ENCODE results near the gene PI4KA.

The PI4KA gene

DNA sequence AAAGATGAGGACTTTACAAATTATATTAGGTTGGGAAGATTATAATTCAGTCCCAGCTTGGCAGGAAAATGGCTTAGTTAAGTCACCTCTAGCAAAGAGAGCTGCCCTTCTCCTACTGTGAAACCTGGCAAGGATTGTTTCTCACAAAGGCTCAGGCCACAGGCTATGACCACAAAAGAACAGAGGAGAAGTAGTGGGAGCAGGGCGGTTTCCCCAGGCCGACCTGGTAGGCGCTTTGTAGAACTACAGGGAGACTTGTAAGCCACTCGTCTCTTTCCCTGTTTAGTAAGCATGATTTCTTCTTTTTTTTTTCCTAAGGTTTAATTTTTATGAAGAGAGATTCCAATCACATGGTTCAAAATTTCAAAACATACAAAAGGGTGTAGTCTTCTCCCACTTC is 4.8 kb upstream of the PI4KA start (continued):
- TF ChIP-seq BACH2 (CRISPR knock-in tag; IDR thresholded peaks at IDR 0.05; ENCODE audit: borderline replicate concordance) = no peak
- no peak for TF ChIP-seq TCF4 (CRISPR knock-in tag; IDR thresholded peaks at IDR 0.05; ENCODE audit: borderline replicate concordance)
- TF ChIP-seq ARNTL (CRISPR knock-in tag; IDR thresholded peaks at IDR 0.05; ENCODE audit: borderline replicate concordance, low read depth) = no peak
- TF ChIP-seq ISL1 (CRISPR knock-in tag; IDR thresholded peaks at IDR 0.05) = no peak

DNA sequence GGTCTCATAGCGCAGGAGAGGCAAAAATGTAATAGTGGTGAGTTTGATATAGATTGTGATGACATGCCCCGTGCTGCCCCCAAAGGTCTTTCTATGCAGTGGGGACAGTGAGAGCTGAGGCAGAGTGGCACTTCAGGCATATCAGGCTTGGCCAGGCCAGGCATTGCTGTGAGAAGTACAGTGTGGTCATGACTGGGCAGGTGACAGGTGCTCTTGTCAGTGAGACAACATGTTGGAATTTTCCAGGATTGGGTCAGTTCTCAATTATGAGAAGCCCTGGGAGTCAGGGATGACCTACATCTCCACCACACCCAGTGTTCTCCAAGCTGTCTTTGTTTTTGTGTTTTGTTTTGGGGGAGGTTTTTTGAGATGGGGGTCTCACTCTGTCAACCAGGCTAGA is 3.9 kb upstream of the PI4KA start:
- ATAC-seq = no peak
- no peak for TF ChIP-seq TOX (CRISPR knock-in tag; IDR thresholded peaks at IDR 0.05; ENCODE audit: borderline replicate concordance)
- no peak for TF ChIP-seq ZNF70 (CRISPR knock-in tag; IDR thresholded peaks at IDR 0.05)
- TF ChIP-seq ISL1 (CRISPR knock-in tag; IDR thresholded peaks at IDR 0.05) = no peak
- no peak for TF ChIP-seq ZC3H10 (CRISPR knock-in tag; IDR thresholded peaks at IDR 0.05)
- no peak for TF ChIP-seq SNAI2 (CRISPR knock-in tag; IDR thresholded peaks at IDR 0.05)
- TF ChIP-seq, protein P1, sequence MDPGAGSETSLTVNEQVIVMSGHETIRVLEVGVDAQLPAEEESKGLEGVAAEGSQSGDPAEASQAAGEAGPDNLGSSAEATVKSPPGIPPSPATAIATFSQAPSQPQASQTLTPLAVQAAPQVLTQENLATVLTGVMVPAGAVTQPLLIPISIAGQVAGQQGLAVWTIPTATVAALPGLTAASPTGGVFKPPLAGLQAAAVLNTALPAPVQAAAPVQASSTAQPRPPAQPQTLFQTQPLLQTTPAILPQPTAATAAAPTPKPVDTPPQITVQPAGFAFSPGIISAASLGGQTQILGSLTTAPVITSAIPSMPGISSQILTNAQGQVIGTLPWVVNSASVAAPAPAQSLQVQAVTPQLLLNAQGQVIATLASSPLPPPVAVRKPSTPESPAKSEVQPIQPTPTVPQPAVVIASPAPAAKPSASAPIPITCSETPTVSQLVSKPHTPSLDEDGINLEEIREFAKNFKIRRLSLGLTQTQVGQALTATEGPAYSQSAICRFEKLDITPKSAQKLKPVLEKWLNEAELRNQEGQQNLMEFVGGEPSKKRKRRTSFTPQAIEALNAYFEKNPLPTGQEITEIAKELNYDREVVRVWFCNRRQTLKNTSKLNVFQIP (CRISPR knock-in tag; IDR thresholded peaks at IDR 0.05; ENCODE audit: borderline replicate concordance, low read depth) = no peak
- TF ChIP-seq, protein P2, sequence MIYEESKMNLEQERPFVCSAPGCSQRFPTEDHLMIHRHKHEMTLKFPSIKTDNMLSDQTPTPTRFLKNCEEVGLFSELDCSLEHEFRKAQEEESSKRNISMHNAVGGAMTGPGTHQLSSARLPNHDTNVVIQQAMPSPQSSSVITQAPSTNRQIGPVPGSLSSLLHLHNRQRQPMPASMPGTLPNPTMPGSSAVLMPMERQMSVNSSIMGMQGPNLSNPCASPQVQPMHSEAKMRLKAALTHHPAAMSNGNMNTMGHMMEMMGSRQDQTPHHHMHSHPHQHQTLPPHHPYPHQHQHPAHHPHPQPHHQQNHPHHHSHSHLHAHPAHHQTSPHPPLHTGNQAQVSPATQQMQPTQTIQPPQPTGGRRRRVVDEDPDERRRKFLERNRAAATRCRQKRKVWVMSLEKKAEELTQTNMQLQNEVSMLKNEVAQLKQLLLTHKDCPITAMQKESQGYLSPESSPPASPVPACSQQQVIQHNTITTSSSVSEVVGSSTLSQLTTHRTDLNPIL (CRISPR knock-in tag; IDR thresholded peaks at IDR 0.05; ENCODE audit: low read depth) = no peak
- TF ChIP-seq ZFP3 (CRISPR knock-in tag; IDR thresholded peaks at IDR 0.05) = no peak
- no peak for TF ChIP-seq PPARA (CRISPR knock-in tag; IDR thresholded peaks at IDR 0.05; ENCODE audit: borderline replicate concordance)
- TF ChIP-seq GLIS3 (CRISPR knock-in tag; IDR thresholded peaks at IDR 0.05) = no peak
- no peak for TF ChIP-seq RARB (CRISPR knock-in tag; IDR thresholded peaks at IDR 0.05)

DNA sequence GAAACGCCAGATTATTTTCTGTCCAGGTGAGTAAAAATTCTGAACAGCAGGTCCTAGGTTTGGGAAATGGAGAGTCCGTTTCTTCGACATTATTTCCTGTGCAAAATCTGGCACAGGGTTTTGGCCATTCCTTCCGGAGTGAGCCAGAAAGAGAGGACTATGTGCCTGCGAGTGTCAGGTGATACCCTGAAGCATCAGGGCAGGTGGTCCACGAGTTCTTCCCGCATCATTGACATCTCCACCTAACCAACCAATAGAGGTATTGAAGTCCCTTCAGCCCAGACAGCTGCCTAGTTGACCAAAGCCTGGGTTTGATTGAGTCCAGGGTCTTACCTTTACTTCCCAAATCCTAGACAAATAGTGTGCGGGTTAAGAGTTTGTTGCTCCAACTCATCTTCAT is 1.0 kb upstream of the PI4KA start:
- no peak for TF ChIP-seq OSR1 (CRISPR knock-in tag; IDR thresholded peaks at IDR 0.05)
- TF ChIP-seq ZC3H10 (CRISPR knock-in tag; IDR thresholded peaks at IDR 0.05) = no peak
- TF ChIP-seq RARB (CRISPR knock-in tag; IDR thresholded peaks at IDR 0.05) = no peak
- no peak for TF ChIP-seq ZFP30 (CRISPR knock-in tag; IDR thresholded peaks at IDR 0.05)
- TF ChIP-seq ZNF565 (CRISPR knock-in tag; conservative IDR thresholded peaks at IDR 0.05; ENCODE audit: low read depth) = no peak
- TF ChIP-seq BACH2 (CRISPR knock-in tag; IDR thresholded peaks at IDR 0.05; ENCODE audit: borderline replicate concordance) = no peak
- TF ChIP-seq ZNF8 (CRISPR knock-in tag; IDR thresholded peaks at IDR 0.05) = no peak
- ATAC-seq = no peak

DNA sequence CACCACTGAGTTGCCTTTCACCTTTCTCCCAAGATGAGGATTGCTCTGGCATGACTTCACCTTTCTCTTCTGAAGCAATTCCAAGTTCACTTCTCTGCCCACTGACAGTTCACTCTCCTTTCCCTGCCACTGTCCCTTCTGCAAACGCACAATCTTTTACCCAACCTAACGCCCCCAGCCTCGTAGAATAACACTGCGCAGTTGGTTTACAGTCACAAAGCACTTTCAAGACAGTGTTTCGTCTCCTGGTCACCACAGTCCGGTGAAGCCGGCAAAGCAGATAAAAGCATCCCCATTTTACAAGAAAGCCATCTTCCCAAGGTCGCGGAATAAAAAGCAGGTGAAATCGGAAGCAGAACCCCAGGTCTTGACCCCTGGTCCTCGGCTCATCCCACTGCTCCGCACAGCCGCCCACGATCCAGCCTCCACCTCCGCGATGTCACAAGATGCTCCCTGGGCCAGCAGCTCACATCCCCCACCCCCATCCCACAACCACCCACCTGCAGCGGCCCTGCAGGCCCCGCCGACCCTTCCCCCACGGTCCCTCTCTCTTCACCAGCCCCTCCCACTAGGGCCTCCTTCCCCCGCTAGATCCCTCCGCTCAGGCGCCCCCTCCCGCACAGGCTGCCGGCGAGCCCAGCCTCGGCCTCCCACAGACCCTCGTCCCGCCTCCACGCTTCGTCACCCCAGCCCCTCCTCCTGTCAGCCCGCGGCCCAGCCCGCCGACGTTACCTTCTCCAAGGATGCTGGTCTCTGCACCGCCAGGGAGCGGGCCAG is 585 bp downstream of the PI4KA start:
- peak; percentile 80 for ATAC-seq

More for the DNA sequence above, 585 bp downstream of the PI4KA start:
- TF ChIP-seq RARB (CRISPR knock-in tag; IDR thresholded peaks at IDR 0.05) (no peak), SNAI2 (CRISPR knock-in tag; IDR thresholded peaks at IDR 0.05) (no peak), TCF4 (CRISPR knock-in tag; IDR thresholded peaks at IDR 0.05; ENCODE audit: borderline replicate concordance) (no peak), ESRRG (CRISPR knock-in tag; IDR thresholded peaks at IDR 0.05) (no peak), GLIS3 (CRISPR knock-in tag; IDR thresholded peaks at IDR 0.05) (no peak), TOX (CRISPR knock-in tag; IDR thresholded peaks at IDR 0.05; ENCODE audit: borderline replicate concordance) (no peak), OSR1 (CRISPR knock-in tag; IDR thresholded peaks at IDR 0.05) (no peak), ZC3H10 (CRISPR knock-in tag; IDR thresholded peaks at IDR 0.05) (no peak), ZFP30 (CRISPR knock-in tag; IDR thresholded peaks at IDR 0.05) (no peak), ZNF565 (CRISPR knock-in tag; conservative IDR thresholded peaks at IDR 0.05; ENCODE audit: low read depth) (no peak), ARNTL (CRISPR knock-in tag; IDR thresholded peaks at IDR 0.05; ENCODE audit: borderline replicate concordance, low read depth) (no peak), CSDC2 (CRISPR knock-in tag; IDR thresholded peaks at IDR 0.05) (no peak), BACH2 (CRISPR knock-in tag; IDR thresholded peaks at IDR 0.05; ENCODE audit: borderline replicate concordance) (no peak), ZFP3 (CRISPR knock-in tag; IDR thresholded peaks at IDR 0.05) (no peak), ISL1 (CRISPR knock-in tag; IDR thresholded peaks at IDR 0.05) (no peak), ZNF70 (CRISPR knock-in tag; IDR thresholded peaks at IDR 0.05) (no peak)
- TF ChIP-seq, protein P3, sequence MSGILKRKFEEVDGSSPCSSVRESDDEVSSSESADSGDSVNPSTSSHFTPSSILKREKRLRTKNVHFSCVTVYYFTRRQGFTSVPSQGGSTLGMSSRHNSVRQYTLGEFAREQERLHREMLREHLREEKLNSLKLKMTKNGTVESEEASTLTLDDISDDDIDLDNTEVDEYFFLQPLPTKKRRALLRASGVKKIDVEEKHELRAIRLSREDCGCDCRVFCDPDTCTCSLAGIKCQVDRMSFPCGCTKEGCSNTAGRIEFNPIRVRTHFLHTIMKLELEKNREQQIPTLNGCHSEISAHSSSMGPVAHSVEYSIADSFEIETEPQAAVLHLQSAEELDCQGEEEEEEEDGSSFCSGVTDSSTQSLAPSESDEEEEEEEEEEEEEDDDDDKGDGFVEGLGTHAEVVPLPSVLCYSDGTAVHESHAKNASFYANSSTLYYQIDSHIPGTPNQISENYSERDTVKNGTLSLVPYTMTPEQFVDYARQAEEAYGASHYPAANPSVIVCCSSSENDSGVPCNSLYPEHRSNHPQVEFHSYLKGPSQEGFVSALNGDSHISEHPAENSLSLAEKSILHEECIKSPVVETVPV (CRISPR knock-in tag; IDR thresholded peaks at IDR 0.05) = no peak
- TF ChIP-seq, protein P1 (CRISPR knock-in tag; IDR thresholded peaks at IDR 0.05; ENCODE audit: borderline replicate concordance, low read depth) = no peak
- TF ChIP-seq, protein P4, sequence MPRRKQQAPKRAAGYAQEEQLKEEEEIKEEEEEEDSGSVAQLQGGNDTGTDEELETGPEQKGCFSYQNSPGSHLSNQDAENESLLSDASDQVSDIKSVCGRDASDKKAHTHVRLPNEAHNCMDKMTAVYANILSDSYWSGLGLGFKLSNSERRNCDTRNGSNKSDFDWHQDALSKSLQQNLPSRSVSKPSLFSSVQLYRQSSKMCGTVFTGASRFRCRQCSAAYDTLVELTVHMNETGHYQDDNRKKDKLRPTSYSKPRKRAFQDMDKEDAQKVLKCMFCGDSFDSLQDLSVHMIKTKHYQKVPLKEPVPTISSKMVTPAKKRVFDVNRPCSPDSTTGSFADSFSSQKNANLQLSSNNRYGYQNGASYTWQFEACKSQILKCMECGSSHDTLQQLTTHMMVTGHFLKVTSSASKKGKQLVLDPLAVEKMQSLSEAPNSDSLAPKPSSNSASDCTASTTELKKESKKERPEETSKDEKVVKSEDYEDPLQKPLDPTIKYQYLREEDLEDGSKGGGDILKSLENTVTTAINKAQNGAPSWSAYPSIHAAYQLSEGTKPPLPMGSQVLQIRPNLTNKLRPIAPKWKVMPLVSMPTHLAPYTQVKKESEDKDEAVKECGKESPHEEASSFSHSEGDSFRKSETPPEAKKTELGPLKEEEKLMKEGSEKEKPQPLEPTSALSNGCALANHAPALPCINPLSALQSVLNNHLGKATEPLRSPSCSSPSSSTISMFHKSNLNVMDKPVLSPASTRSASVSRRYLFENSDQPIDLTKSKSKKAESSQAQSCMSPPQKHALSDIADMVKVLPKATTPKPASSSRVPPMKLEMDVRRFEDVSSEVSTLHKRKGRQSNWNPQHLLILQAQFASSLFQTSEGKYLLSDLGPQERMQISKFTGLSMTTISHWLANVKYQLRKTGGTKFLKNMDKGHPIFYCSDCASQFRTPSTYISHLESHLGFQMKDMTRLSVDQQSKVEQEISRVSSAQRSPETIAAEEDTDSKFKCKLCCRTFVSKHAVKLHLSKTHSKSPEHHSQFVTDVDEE (CRISPR knock-in tag; IDR thresholded peaks at IDR 0.05) = no peak
- TF ChIP-seq, protein P2 (CRISPR knock-in tag; IDR thresholded peaks at IDR 0.05; ENCODE audit: low read depth) = no peak

Measured in SK-N-SH treated with all-trans-retinoic acid at 6 μM for 48 hours (cell line).